8988T (cell line): ENCODE data around the gene DUSP10.

Experiments used
- DNase-seq: peaks from one replicate; pipeline ENCODE4 v3.0.0; 2011

Gene DUSP10

DNA sequence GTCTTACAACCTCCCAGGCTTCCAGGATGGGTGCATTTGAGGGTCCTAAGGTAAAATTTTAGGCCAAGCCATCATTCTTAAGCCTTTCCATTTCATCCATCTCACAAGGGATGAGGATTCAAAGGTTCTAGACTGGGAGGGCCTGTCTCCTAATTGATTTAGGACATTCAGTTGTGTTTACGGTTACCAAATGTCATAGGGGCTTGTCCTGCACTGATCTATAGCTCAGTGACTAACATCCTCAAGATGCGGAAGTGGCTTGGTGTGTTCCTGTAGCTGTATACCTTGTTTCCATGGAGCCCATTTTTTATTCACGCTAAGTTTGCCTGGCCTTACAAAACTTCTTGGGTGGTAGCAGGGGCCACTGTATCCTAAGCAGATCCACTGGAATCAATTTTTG, 52.8 kb downstream of the DUSP10 start:
- DNase-seq: no peak

DNA sequence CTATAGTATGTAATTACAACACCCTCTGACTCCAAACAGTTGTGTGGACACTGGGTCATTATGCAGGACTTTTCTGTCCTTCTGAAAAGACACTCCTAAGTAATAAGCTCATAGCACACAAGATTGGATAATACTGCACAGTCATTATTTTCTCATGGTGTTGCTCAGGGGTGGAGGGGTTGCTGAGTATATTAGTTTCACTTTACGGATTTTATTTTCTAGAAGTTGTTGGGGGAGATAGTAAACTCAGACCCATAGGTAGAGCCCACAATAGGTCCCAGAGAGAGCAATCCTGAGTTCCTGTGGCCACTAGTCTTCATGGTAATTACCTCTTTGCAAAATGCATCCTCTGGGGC, 53.4 kb downstream of the DUSP10 start:
- DNase-seq: no peak

- DNase-seq: no peak
These were observed 53.9 kb downstream of the DUSP10 start for GRCh38 chr1:221687836-221688487.

- no peak for DNase-seq
These were observed 58.2 kb downstream of the DUSP10 start for GRCh38 chr1:221683681-221684080.

DNA sequence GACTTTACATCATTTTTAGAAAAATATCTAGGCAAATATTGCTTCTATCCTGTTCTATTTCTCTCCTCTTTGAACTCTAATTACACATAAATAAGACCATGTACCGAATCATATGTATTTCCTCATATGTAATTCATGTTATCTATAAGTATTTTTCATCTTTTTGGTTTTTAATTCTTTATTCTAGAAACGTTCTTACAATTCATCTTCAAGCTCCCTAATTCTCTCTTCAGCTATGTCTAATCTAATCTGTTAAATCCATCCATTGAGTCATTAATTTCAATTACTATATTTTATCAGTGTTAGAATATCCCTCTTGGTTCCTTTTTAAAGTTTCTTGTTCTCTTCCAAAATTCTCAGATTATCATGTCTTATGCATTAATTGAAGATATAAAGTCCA, 61.8 kb downstream of the DUSP10 start:
- no peak for DNase-seq

DNA sequence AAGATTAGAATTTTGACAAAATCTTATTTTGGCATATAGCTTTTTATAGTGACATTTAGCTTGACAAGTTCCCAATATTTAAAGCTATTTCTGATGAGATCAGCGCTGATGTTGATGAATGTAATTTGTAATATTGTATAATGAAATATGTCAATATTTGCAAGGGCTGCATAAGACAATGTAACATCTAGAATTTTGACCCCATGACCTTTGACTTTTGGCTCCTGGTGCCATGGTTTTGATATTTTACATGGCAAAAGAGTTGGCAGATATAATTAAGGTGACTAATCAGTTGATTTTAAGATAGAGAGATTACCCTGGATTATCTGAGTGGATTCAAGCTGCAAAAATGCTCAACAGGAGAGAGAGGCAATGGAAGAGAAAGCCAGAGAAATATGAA, 63.9 kb downstream of the DUSP10 start:
- DNase-seq: no peak

DNA sequence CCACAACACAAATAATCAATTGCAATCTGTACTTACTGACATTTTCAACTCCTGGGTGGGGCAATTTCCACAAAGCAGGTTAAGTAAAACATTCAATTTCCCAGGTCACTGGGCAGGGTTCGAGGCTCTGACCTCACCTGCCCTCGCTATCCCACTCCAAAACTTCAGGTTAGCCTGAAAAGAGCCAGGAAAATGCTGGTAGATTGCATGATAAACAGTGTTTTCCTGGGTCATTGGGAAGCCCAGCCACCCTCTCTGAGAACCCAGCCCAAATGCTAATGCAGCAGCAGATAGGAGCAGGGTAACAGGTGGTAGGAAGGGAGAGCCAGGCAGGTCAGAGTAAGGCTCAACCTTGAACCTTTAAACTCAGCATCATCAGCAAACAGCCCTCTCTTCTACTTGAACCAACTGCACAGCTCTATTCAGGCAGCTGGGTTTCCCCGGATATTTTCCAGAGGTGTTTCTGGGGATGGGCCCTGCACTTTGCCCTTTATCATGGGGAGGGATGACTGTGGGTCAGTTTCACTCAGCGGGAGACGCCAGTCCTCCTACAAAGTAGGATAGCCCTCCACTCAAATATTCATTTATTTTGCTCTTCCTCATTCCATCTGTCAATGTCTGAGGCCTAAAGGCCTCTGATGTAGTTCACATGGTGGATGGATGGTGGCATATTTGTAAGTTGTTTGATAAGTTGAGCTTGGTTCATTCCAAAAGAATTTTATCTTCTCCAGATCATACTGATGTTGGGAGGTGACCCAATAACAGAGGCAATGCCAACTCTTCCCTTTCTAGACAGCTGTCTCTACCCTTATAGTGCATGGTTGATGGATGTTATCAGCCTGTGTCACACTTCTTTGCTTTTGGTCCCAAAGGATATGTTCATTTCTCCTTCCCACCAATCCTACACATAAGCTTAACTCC, 65.7 kb downstream of the DUSP10 start:
- no peak for DNase-seq

DNA sequence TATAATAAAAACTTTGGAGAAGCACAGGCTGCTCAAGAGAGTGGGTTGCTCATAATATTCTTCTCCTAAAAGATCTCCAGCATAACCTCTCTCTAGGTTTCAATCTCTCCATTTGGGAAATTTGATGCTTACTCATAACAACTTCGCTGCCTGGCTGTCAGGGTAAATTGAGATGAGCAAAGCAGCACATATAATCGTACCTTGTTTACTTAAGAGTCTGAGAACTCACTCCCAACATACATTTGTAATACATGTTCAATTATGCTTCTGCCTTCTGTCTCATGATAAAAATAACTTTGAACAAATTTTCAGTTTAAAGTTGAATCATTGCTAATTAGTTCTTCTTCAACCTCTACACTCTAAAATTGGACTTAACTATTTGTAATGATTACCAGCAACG, 68.9 kb downstream of the DUSP10 start:
- DNase-seq: no peak

DNA sequence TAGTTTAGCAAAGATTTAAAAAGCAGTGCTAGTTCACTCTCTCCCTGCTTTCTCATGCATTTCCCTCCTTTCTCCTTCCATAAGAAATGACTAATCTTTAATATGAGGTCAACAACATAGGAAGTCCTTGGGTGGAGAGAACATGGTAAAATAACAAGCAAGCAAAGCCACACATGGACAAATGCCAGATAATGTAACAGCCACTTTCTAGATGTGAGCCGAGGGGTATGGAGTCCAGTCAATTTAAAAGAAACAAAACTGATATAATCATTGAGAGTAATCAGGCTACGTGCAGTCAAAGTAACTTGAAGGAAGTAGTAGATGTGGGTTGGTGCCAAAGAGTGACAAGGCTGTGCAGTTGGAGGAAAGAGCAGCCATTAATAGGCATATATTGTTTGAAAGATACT, 69.6 kb downstream of the DUSP10 start:
- DNase-seq: no peak

DNA sequence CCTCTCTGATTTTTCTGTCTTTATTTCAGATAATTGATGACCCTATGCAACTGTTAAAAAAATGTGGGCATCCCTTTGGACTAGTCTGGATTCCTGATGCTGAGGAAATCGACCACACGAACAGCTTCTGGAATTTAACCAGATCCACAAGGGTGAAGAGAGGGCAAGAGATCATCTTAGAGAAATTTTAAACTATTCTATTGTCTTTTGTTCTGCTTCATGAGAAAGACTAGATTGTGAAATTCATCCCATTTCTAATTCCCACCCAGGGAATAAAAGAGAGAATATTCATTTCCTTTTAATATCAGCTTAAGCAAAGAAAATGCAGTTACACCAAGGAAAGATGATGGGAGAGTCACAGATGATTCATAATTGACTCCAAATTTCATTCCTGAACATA, 71.8 kb downstream of the DUSP10 start:
- DNase-seq: no peak

GRCh38 chr1:221669441-221669840, 72.4 kb downstream of the DUSP10 start:
- no peak for DNase-seq

- DNase-seq: no peak
These were observed 74.4 kb downstream of the DUSP10 start for GRCh38 chr1:221667504-221667903.

GRCh38 chr1:221664253-221664652, 77.6 kb downstream of the DUSP10 start:
- no peak for DNase-seq

DNA sequence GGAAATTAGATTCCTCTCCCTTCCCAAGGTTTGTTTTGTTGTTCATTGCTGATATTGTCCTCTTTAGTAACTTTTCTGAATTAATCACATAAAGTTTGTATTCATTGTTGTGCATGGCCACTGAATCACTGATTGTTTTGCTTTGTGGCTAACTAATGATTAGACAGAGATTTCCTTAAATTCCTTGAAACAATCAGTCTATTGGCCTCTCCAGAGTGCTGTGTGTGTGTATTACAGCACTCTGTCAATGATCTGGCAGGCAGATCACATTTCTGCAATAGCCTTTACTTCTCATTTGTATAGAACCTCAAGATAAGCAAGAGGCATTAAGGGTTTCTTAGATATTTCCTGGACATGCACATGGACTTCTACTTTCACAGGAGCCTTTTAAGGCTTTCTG, 78.6 kb downstream of the DUSP10 start:
- DNase-seq: no peak

DNA sequence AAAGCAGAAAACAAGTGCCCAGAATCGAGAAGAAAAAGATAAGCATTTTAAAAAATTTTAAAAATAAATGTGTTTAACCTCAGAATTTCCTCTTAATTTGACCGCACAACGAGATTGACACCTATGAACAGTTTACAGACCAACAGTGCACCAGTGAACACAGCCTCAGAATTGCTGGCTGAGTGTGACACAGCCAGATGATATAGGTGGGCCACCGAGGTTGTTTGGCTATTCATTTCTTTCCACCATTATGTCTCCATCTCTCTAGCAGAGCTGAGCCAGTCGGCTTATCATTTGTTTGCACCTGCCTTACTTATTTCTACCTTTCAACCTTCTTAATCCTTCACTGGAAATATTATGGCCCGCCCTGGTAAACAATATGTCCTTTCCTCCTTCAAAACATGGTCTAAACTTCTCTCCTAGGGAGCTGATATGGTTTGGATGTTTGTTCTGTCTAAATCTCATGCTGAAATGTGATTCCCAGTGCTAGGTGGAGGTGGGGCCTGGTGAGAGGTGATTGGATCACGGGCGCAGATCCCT, 86.1 kb downstream of the DUSP10 start:
- no peak for DNase-seq
